ENCODE data around the gene TMEM252. TPM values are rescaled to one million over a fixed set of nuclear protein-coding genes. Genes with fewer than 3 reads are reported as not detected.
A peak's percentile ranks its signal among the peaks of the same experiment; 100 is the strongest.

TMEM252 gene
- total RNA-seq = under 1 TPM in 3 of 6 experiments, not detected in 3; 0.22 to 0.50 (median 0.25) TPM
- long read RNA-seq = 0 reads

GRCh38 chr9:68540712-68541535, at the start of gene TMEM252:
Gene TMEM252, minus strand, starts transcription at chr9:68540883. Its CDS starts 69 bp downstream, at chr9:68540814.
- ATAC-seq = peak; percentile 47 to 63 (median 54)
- intact Hi-C loops (cut with DNase I) = no loop called here
- no peak for DNase-seq
- H3K9me3 ChIP-seq = no peaks in the 10 kb centered on the region
- WGBS (ENCODE audit: insufficient coverage, low coverage, low lambda C conversion rate, missing lambda C conversion rate) = 24% methylated on average over 8 of the region's 8 CpGs
- no peak within 1 kb of the TSS for H3K4me3 ChIP-seq
- TF ChIP-seq, protein P1, sequence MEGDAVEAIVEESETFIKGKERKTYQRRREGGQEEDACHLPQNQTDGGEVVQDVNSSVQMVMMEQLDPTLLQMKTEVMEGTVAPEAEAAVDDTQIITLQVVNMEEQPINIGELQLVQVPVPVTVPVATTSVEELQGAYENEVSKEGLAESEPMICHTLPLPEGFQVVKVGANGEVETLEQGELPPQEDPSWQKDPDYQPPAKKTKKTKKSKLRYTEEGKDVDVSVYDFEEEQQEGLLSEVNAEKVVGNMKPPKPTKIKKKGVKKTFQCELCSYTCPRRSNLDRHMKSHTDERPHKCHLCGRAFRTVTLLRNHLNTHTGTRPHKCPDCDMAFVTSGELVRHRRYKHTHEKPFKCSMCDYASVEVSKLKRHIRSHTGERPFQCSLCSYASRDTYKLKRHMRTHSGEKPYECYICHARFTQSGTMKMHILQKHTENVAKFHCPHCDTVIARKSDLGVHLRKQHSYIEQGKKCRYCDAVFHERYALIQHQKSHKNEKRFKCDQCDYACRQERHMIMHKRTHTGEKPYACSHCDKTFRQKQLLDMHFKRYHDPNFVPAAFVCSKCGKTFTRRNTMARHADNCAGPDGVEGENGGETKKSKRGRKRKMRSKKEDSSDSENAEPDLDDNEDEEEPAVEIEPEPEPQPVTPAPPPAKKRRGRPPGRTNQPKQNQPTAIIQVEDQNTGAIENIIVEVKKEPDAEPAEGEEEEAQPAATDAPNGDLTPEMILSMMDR (IDR thresholded peaks at IDR 0.05) = no peak
- no peak for TF ChIP-seq POLR2A (IDR thresholded peaks at IDR 0.05)
- no peak within 1 kb of the TSS for H3K27ac ChIP-seq
- H3K4me1 ChIP-seq = peaks cover 0 to 6% (median 0%) of the 10 kb centered on the region in 4 donors
- no peaks in the 10 kb centered on the region for H3K27me3 ChIP-seq
- no peaks in the 10 kb centered on the region for H3K36me3 ChIP-seq

GRCh38 chr9:68585034-68585761, 44.5 kb upstream of the TMEM252 start:
- TF ChIP-seq, protein P1 (IDR thresholded peaks at IDR 0.05) = no peak
- no peak for TF ChIP-seq POLR2A (IDR thresholded peaks at IDR 0.05)
- intact Hi-C loops (cut with DNase I) = no loop called here
- Histone ChIP-seq H3K4me1 (no peaks in the 10 kb centered on the region), H3K4me3 (no peak overlapping the region), H3K36me3 (no peaks in the 10 kb centered on the region), H3K27me3 (no peaks in the 10 kb centered on the region), H3K9me3 (no peaks in the 10 kb centered on the region), H3K27ac (no peak overlapping the region)
- 44% methylated on average over 13 of the region's 19 CpGs for WGBS (ENCODE audit: insufficient coverage, low coverage, low lambda C conversion rate, missing lambda C conversion rate)
- DNase-seq (no peak), ATAC-seq (no peak)

GRCh38 chr9:68584189-68585033, 43.7 kb upstream of the TMEM252 start:
- Histone ChIP-seq H3K4me1 (no peaks in the 10 kb centered on the region), H3K9me3 (no peaks in the 10 kb centered on the region), H3K36me3 (no peaks in the 10 kb centered on the region), H3K27me3 (no peaks in the 10 kb centered on the region), H3K4me3 (no peak overlapping the region), H3K27ac (no peak overlapping the region)
- TF ChIP-seq, protein P1 (IDR thresholded peaks at IDR 0.05) = peak; percentile 91 to 100 (median 100)
- TF ChIP-seq POLR2A (IDR thresholded peaks at IDR 0.05) = no peak
- intact Hi-C loops (cut with DNase I) = no loop called here
- DNase-seq = peak; percentile 80 to 88 (median 83)
- WGBS (ENCODE audit: insufficient coverage, low coverage, low lambda C conversion rate, missing lambda C conversion rate) = 17% methylated on average over 16 of the region's 16 CpGs
- ATAC-seq = peak; percentile 100

DNA sequence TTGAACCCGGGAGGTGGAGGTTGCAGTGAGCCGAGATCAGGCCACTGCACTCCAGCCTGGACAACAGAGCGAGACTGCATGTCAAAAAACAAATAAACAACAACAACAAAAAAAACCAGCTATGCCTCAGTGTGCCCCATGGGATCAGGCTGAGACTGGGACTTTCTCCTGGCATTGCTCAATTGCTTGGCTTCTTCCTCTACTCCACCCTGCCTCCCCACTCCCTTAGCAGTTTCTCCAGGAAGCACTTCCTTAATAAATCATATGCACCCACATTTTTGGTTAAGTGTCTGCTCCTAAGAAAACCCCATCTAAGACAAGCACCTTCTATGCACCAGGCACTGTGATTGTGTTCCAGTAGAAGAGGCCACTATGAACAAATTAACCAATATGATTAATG, 41.0 kb upstream of the TMEM252 start:
- ATAC-seq (no peak), DNase-seq (no peak)
- H3K27me3 ChIP-seq = no peaks in the 10 kb centered on the region
- no peak overlapping the region for H3K4me3 ChIP-seq
- no peak overlapping the region for H3K27ac ChIP-seq
- WGBS (ENCODE audit: insufficient coverage, low coverage, low lambda C conversion rate, missing lambda C conversion rate) = 77% methylated on average over 3 of the region's 3 CpGs
- H3K9me3 ChIP-seq = no peaks in the 10 kb centered on the region
- intact Hi-C loops (cut with DNase I) = no loop called here
- no peaks in the 10 kb centered on the region for H3K4me1 ChIP-seq
- TF ChIP-seq POLR2A (IDR thresholded peaks at IDR 0.05) = no peak
- TF ChIP-seq, protein P1 (IDR thresholded peaks at IDR 0.05) = no peak
- no peaks in the 10 kb centered on the region for H3K36me3 ChIP-seq

Data from right lobe of liver (tissue), 6 donors.